Measurements from ENCODE around the gene CTNNA1.

Gene CTNNA1

GRCh38 chr5:138849882-138850281, 96.7 kb downstream of the CTNNA1 start:
- peaks cover 21% of the 10 kb centered on the region for H3K4me1 Mint-ChIP-seq
- H3K9me3 Mint-ChIP-seq: no peaks in the 10 kb centered on the region
- H3K27ac Mint-ChIP-seq: no peak overlapping the region
- H3K27me3 Mint-ChIP-seq: peaks cover 11% of the 10 kb centered on the region
- H3K4me3 Mint-ChIP-seq: no peak overlapping the region
- CTCF ChIA-PET: no interaction called here
- DNase-seq: no peak
- peaks cover 2% of the 10 kb centered on the region for H3K36me3 Mint-ChIP-seq

GRCh38 chr5:138850865-138851435, 97.7 kb downstream of the CTNNA1 start:
- no peak overlapping the region for H3K4me3 Mint-ChIP-seq
- CTCF ChIA-PET: no interaction called here
- H3K36me3 Mint-ChIP-seq: peaks cover 2% of the 10 kb centered on the region
- H3K27me3 Mint-ChIP-seq: peaks cover 19% of the 10 kb centered on the region
- H3K9me3 Mint-ChIP-seq: no peaks in the 10 kb centered on the region
- DNase-seq: no peak
- H3K4me1 Mint-ChIP-seq: peaks cover 24% of the 10 kb centered on the region
- no peak overlapping the region for H3K27ac Mint-ChIP-seq

- Mint-ChIP-seq H3K27ac (no peak overlapping the region), H3K27me3 (peaks cover 21% of the 10 kb centered on the region), H3K36me3 (peaks cover 2% of the 10 kb centered on the region), H3K4me3 (no peak overlapping the region), H3K9me3 (no peaks in the 10 kb centered on the region), H3K4me1 (peaks cover 24% of the 10 kb centered on the region)
- CTCF ChIA-PET: no interaction called here
- no peak for DNase-seq
Measured at GRCh38 chr5:138853132-138853531, 99.9 kb downstream of the CTNNA1 start.

GRCh38 chr5:138867011-138867410, 113.8 kb downstream of the CTNNA1 start:
- CTCF ChIA-PET: interaction anchor here (0.6 kb wide), 1 partner anchor 42 kb away, joined by 3 read pairs; no protein-coding TSS in a partner anchor
- Mint-ChIP-seq H3K4me3 (no peak overlapping the region), H3K27ac (no peak overlapping the region), H3K9me3 (peaks cover 14% of the 10 kb centered on the region), H3K36me3 (no peaks in the 10 kb centered on the region), H3K4me1 (no peaks in the 10 kb centered on the region), H3K27me3 (peaks cover 29% of the 10 kb centered on the region)
- no peak for DNase-seq

GRCh38 chr5:138869038-138869437, 115.8 kb downstream of the CTNNA1 start:
- no peak for DNase-seq
- Mint-ChIP-seq H3K9me3 (peaks cover 3% of the 10 kb centered on the region), H3K4me1 (no peaks in the 10 kb centered on the region), H3K4me3 (no peak overlapping the region), H3K36me3 (no peaks in the 10 kb centered on the region), H3K27ac (no peak overlapping the region), H3K27me3 (peaks cover 41% of the 10 kb centered on the region)
- CTCF ChIA-PET: no interaction called here

GRCh38 chr5:138869763-138870500, 116.7 kb downstream of the CTNNA1 start:
- CTCF ChIA-PET: no interaction called here
- H3K4me1 Mint-ChIP-seq: no peaks in the 10 kb centered on the region
- H3K27me3 Mint-ChIP-seq: peaks cover 41% of the 10 kb centered on the region
- H3K27ac Mint-ChIP-seq: no peak overlapping the region
- no peak overlapping the region for H3K4me3 Mint-ChIP-seq
- H3K9me3 Mint-ChIP-seq: peaks cover 3% of the 10 kb centered on the region
- no peaks in the 10 kb centered on the region for H3K36me3 Mint-ChIP-seq
- DNase-seq: no peak

GRCh38 chr5:138870611-138871010, 117.4 kb downstream of the CTNNA1 start:
- Mint-ChIP-seq H3K27ac (no peak overlapping the region), H3K36me3 (no peaks in the 10 kb centered on the region), H3K4me3 (no peak overlapping the region), H3K4me1 (no peaks in the 10 kb centered on the region), H3K27me3 (peaks cover 41% of the 10 kb centered on the region), H3K9me3 (peaks cover 2% of the 10 kb centered on the region)
- DNase-seq: no peak
- CTCF ChIA-PET: no interaction called here

- Mint-ChIP-seq H3K9me3 (no peaks in the 10 kb centered on the region), H3K4me1 (no peaks in the 10 kb centered on the region), H3K4me3 (no peak overlapping the region), H3K36me3 (no peaks in the 10 kb centered on the region), H3K27me3 (peaks cover 45% of the 10 kb centered on the region), H3K27ac (no peak overlapping the region)
- no peak for DNase-seq
- CTCF ChIA-PET: no interaction called here
Measured at GRCh38 chr5:138872841-138873465, 119.7 kb downstream of the CTNNA1 start.

GRCh38 chr5:138873466-138874221, 120.4 kb downstream of the CTNNA1 start:
- CTCF ChIA-PET: no interaction called here
- Mint-ChIP-seq H3K9me3 (no peaks in the 10 kb centered on the region), H3K4me3 (no peak overlapping the region), H3K27me3 (peaks cover 45% of the 10 kb centered on the region), H3K4me1 (no peaks in the 10 kb centered on the region), H3K27ac (no peak overlapping the region), H3K36me3 (no peaks in the 10 kb centered on the region)
- no peak for DNase-seq

GRCh38 chr5:138874241-138874640, 121.0 kb downstream of the CTNNA1 start:
- CTCF ChIA-PET: no interaction called here

GRCh38 chr5:138874771-138875551, 121.7 kb downstream of the CTNNA1 start, which contains the start of gene LRRTM2:
Gene LRRTM2 (minus strand): TSS chr5:138875335. CDS start chr5:138874911, 424 bp downstream.
- Mint-ChIP-seq H3K4me3 (no peak within 1 kb of the TSS), H3K4me1 (no peaks in the 10 kb centered on the region), H3K27me3 (peaks cover 40% of the 10 kb centered on the region), H3K27ac (no peak within 1 kb of the TSS), H3K36me3 (no peaks in the 10 kb centered on the region), H3K9me3 (no peaks in the 10 kb centered on the region)
- DNase-seq: no peak
- CTCF ChIA-PET: no interaction called here

More at GRCh38 chr5:138874241-138874640, 121.0 kb downstream of the CTNNA1 start:
- no peak overlapping the region for H3K27ac Mint-ChIP-seq
- H3K4me3 Mint-ChIP-seq: no peak overlapping the region
- H3K27me3 Mint-ChIP-seq: peaks cover 41% of the 10 kb centered on the region
- no peaks in the 10 kb centered on the region for H3K9me3 Mint-ChIP-seq
- H3K4me1 Mint-ChIP-seq: no peaks in the 10 kb centered on the region
- no peaks in the 10 kb centered on the region for H3K36me3 Mint-ChIP-seq
- no peak for DNase-seq

GRCh38 chr5:138875552-138875875, 122.3 kb downstream of the CTNNA1 start:
- H3K36me3 Mint-ChIP-seq: no peaks in the 10 kb centered on the region
- H3K27ac Mint-ChIP-seq: no peak overlapping the region
- DNase-seq: no peak
- H3K4me1 Mint-ChIP-seq: no peaks in the 10 kb centered on the region
- H3K27me3 Mint-ChIP-seq: peaks cover 38% of the 10 kb centered on the region
- no peak overlapping the region for H3K4me3 Mint-ChIP-seq
- CTCF ChIA-PET: no interaction called here
- H3K9me3 Mint-ChIP-seq: no peaks in the 10 kb centered on the region

- Mint-ChIP-seq H3K27me3 (peaks cover 34% of the 10 kb centered on the region), H3K9me3 (no peaks in the 10 kb centered on the region), H3K36me3 (no peaks in the 10 kb centered on the region), H3K4me1 (no peaks in the 10 kb centered on the region), H3K4me3 (no peak overlapping the region), H3K27ac (no peak overlapping the region)
- no peak for DNase-seq
- CTCF ChIA-PET: no interaction called here
Measured at GRCh38 chr5:138875946-138876345, 122.7 kb downstream of the CTNNA1 start.

- DNase-seq: no peak
- Mint-ChIP-seq H3K36me3 (no peaks in the 10 kb centered on the region), H3K27me3 (peaks cover 31% of the 10 kb centered on the region), H3K4me1 (no peaks in the 10 kb centered on the region), H3K9me3 (no peaks in the 10 kb centered on the region), H3K27ac (no peak overlapping the region), H3K4me3 (no peak overlapping the region)
- CTCF ChIA-PET: no interaction called here
Measured at GRCh38 chr5:138876811-138877210, 123.6 kb downstream of the CTNNA1 start.

All from activated naive CD4-positive, alpha-beta T cell treated with anti-CD3 and anti-CD28 coated beads, Interleukin-2, amount 10 ng/mL, durations not matched to agents 7 days and 5 days (primary cell).